Subcutaneous adipose tissue (tissue), 4 donors: ENCODE results near the gene SLC16A5. TPM values are rescaled to one million over a fixed set of nuclear protein-coding genes. Genes with fewer than 3 reads are reported as not detected.

Source experiments
- small RNA-seq: library from RNA; depleted of rRNA; stranded (forward); fragments of <200 nt; gene quantifications from one replicate; pipeline ENCODE3, GENCODE V24; 2016
- total RNA-seq, 4 donors: library from RNA; depleted of rRNA; stranded (reverse); fragments of >200 nt; gene quantifications; one replicate each; pipeline ENCODE4 v1.1.0, GENCODE V29; 2016
- TF ChIP-seq, protein P1 (sequence below): fragments of 450-650 bp; IDR thresholded peaks from one replicate; pipeline ENCODE4 v1.5.1; 2016; ENCODE audit warnings: low read depth, mild to moderate bottlenecking, control low read depth, antibody characterized with exemption, moderate library complexity

SLC16A5 gene
- total RNA-seq, 4 donors from 2014 or later = 11.7 to 30.0 (median 13.2) TPM

- TF ChIP-seq, protein P1, sequence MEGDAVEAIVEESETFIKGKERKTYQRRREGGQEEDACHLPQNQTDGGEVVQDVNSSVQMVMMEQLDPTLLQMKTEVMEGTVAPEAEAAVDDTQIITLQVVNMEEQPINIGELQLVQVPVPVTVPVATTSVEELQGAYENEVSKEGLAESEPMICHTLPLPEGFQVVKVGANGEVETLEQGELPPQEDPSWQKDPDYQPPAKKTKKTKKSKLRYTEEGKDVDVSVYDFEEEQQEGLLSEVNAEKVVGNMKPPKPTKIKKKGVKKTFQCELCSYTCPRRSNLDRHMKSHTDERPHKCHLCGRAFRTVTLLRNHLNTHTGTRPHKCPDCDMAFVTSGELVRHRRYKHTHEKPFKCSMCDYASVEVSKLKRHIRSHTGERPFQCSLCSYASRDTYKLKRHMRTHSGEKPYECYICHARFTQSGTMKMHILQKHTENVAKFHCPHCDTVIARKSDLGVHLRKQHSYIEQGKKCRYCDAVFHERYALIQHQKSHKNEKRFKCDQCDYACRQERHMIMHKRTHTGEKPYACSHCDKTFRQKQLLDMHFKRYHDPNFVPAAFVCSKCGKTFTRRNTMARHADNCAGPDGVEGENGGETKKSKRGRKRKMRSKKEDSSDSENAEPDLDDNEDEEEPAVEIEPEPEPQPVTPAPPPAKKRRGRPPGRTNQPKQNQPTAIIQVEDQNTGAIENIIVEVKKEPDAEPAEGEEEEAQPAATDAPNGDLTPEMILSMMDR = no peak
Measured at GRCh38 chr17:75154195-75155106, 66.7 kb downstream of the SLC16A5 start, which contains the start of gene JPT1. JPT1 (minus strand) TSS chr17:75154512; CDS start chr17:75154397, 115 bp downstream.

DNA sequence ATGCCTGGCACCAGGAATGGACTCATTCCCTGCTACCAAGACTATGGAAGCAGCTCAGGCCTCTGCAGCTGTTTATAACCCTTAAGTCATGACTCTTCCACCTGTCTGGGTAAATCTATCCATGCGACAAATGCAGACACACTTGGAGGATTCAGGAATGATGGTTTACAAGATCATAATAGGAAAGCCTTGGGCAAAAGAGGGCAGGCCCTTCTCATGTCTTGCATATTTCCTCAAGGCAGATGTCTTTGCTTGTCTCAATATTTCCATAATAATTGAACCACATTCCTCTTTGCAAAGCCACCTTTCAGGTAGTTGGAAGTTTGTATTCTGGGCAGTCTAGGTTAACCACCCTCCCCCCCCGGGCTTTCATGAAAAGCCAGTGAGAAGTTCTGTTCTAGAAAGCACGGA is 67.4 kb downstream of the SLC16A5 start:
- TF ChIP-seq, protein P1 = no peak

Small RNA genes within 50 kb of the gene (small RNA-seq; reads per million reads assigned to genes)
- not detected for gene AC111186.1
- 0.49 reads per million for gene RF00019
- not detected for gene RN7SL573P

Other genes with a start within 250 kb of the SLC16A5 start
- under 1 TPM; 0.17 to 0.38 (median 0.27) TPM for gene GRIN2C, start 228.1 kb upstream of the SLC16A5 start, total RNA-seq
- 1 to 10 TPM; 1.1 to 8.3 (median 6.0) TPM for gene FDXR, start 215.0 kb upstream of the SLC16A5 start, total RNA-seq
- gene FADS6, start 194.3 kb upstream of the SLC16A5 start, total RNA-seq = under 1 TPM in 1 of 4 donors, not detected in 3; 0.22 TPM
- gene USH1G, start 164.7 kb upstream of the SLC16A5 start, total RNA-seq = not detected
- under 1 TPM in 1 of 4 donors, not detected in 3; 0.44 TPM for gene OTOP2, start 163.7 kb upstream of the SLC16A5 start, total RNA-seq
- not detected for gene OTOP3, start 152.1 kb upstream of the SLC16A5 start, total RNA-seq
- 10 to 100 TPM in 1 of 4 donors, 1 to 10 TPM in 3; 3.2 to 16.6 (median 3.6) TPM for gene HID1, start 115.2 kb upstream of the SLC16A5 start, total RNA-seq
- 1 to 10 TPM; 5.1 to 8.5 (median 5.9) TPM for gene CDR2L, start 100.3 kb upstream of the SLC16A5 start, total RNA-seq
- 10 to 100 TPM; 34.8 to 53.5 (median 45.1) TPM for gene MRPL58, start 75.3 kb upstream of the SLC16A5 start, total RNA-seq
- 100 to 1,000 TPM; 236 to 509 (median 283) TPM for gene ATP5PD, start 41.0 kb upstream of the SLC16A5 start, total RNA-seq
- gene KCTD2, start 40.7 kb upstream of the SLC16A5 start, total RNA-seq = 10 to 100 TPM; 18.9 to 30.8 (median 24.2) TPM
- gene ARMC7, start 22.0 kb downstream of the SLC16A5 start, total RNA-seq = 1 to 10 TPM; 3.1 to 7.0 (median 6.1) TPM
- gene NT5C, start 43.8 kb downstream of the SLC16A5 start, total RNA-seq = 10 to 100 TPM; 35.4 to 92.3 (median 69.9) TPM
- 10 to 100 TPM; 18.7 to 41.1 (median 22.8) TPM for gene JPT1, start 66.6 kb downstream of the SLC16A5 start, total RNA-seq
- gene SUMO2, start 95.0 kb downstream of the SLC16A5 start, total RNA-seq = 10 to 100 TPM; 41.1 to 77.0 (median 69.2) TPM
- 10 to 100 TPM; 28.9 to 48.8 (median 41.0) TPM for gene NUP85, start 117.7 kb downstream of the SLC16A5 start, total RNA-seq
- 10 to 100 TPM; 21.5 to 36.0 (median 25.0) TPM for gene GGA3, start 173.7 kb downstream of the SLC16A5 start, total RNA-seq
- gene MRPS7, start 173.9 kb downstream of the SLC16A5 start, total RNA-seq = 10 to 100 TPM; 25.7 to 42.8 (median 38.5) TPM
- gene MIF4GD, start 183.3 kb downstream of the SLC16A5 start, total RNA-seq = 10 to 100 TPM; 14.3 to 44.2 (median 31.1) TPM
- 10 to 100 TPM in 3 of 4 donors, 1 to 10 TPM in 1; 8.4 to 18.5 (median 14.3) TPM for gene SLC25A19, start 201.5 kb downstream of the SLC16A5 start, total RNA-seq